Lower lobe of right lung (tissue), 2 donors: ENCODE results near the gene DBH. TPM values are rescaled to one million over a fixed set of nuclear protein-coding genes. Genes with fewer than 3 reads are reported as not detected.

Experiments
- ATAC-seq, 2 donors: fragments of 200-7000 bp; cut with Tn5 transposase; one replicate each; pipeline ENCODE4 v1.9.1; 2020 to 2022; ENCODE audit warnings: mild to moderate bottlenecking in 2 of 2, moderate library complexity in 2 of 2
- DNase-seq: peaks from one replicate; pipeline ENCODE4 v3.0.0-alpha.2; 2020
- H3K27ac ChIP-seq: fragments of 200-600 bp; one replicate; pipeline ENCODE4 v1.8.0; 2022
- H3K27me3 ChIP-seq: fragments of 200-600 bp; one replicate; pipeline ENCODE4 v1.8.0; 2022; ENCODE audit warnings: low read depth
- H3K36me3 ChIP-seq: fragments of 200-600 bp; one replicate; pipeline ENCODE4 v1.8.0; 2022; ENCODE audit warnings: mild to moderate bottlenecking
- H3K4me1 ChIP-seq: fragments of 200-600 bp; one replicate; pipeline ENCODE4 v1.8.0; 2022
- H3K4me3 ChIP-seq: fragments of 200-600 bp; one replicate; pipeline ENCODE4 v1.8.0; 2022; ENCODE audit warnings: mild to moderate bottlenecking
- H3K9me3 ChIP-seq: fragments of 200-600 bp; one replicate; pipeline ENCODE4 v1.8.0; 2022
- CTCF ChIP-seq: fragments of 200-600 bp; IDR thresholded peaks from one replicate; pipeline ENCODE4 v1.8.0; 2022; ENCODE audit warnings: antibody characterized with exemption, mild to moderate bottlenecking
- intact Hi-C: fragments of 100-400 bp; cut with DNase I; formaldehyde crosslinking; loops from one replicate; pipeline ENCODE4 v1.11.0; 2022
- total RNA-seq: library from RNA; stranded (reverse); fragmentation: NEBNext Ultra II Directional; extraction: Animal tissue kit (Norgen Biotek cat#: 25700); gene quantifications from one replicate; pipeline ENCODE4 v1.2.1, GENCODE V29; 2021
- donor health status: DM: no; HTN: yes; CAD: no; lungs with severe emphysema.

DBH gene
- total RNA-seq, 1 donor from 2014 or later: not detected

GRCh38 chr9:133641861-133642595 is 5.9 kb downstream of the DBH start:
- ATAC-seq: no peak
- DNase-seq: no peak
- Histone ChIP-seq H3K4me3 (no peak overlapping the region), H3K36me3 (no peaks in the 10 kb centered on the region), H3K27me3 (no peaks in the 10 kb centered on the region), H3K4me1 (no peaks in the 10 kb centered on the region), H3K9me3 (no peaks in the 10 kb centered on the region), H3K27ac (no peak overlapping the region)
- no peak for TF ChIP-seq CTCF
- intact Hi-C loops: no loop called here

- H3K4me3 ChIP-seq: no peak overlapping the region
- H3K27ac ChIP-seq: no peak overlapping the region
- no peaks in the 10 kb centered on the region for H3K9me3 ChIP-seq
- DNase-seq (no peak), ATAC-seq (no peak)
- intact Hi-C loops: no loop called here
- no peaks in the 10 kb centered on the region for H3K36me3 ChIP-seq
- H3K4me1 ChIP-seq: no peaks in the 10 kb centered on the region
- no peaks in the 10 kb centered on the region for H3K27me3 ChIP-seq
- no peak for TF ChIP-seq CTCF
Observed at GRCh38 chr9:133642708-133643361, 6.7 kb downstream of the DBH start.

GRCh38 chr9:133643362-133643755 is 7.2 kb downstream of the DBH start:
- no peak for DNase-seq
- H3K4me1 ChIP-seq: no peaks in the 10 kb centered on the region
- ATAC-seq: no peak
- no peaks in the 10 kb centered on the region for H3K27me3 ChIP-seq
- no peak for TF ChIP-seq CTCF
- H3K36me3 ChIP-seq: no peaks in the 10 kb centered on the region
- no peak overlapping the region for H3K4me3 ChIP-seq
- no peak overlapping the region for H3K27ac ChIP-seq
- intact Hi-C loops: no loop called here
- H3K9me3 ChIP-seq: no peaks in the 10 kb centered on the region

- Histone ChIP-seq H3K9me3 (no peaks in the 10 kb centered on the region), H3K4me3 (no peak overlapping the region), H3K36me3 (no peaks in the 10 kb centered on the region), H3K27me3 (no peaks in the 10 kb centered on the region), H3K4me1 (no peaks in the 10 kb centered on the region), H3K27ac (no peak overlapping the region)
- intact Hi-C loops: no loop called here
- ATAC-seq (no peak), DNase-seq (peak; percentile 22)
- no peak for TF ChIP-seq CTCF
Observed at GRCh38 chr9:133643978-133644760, 8.0 kb downstream of the DBH start.

- no peaks in the 10 kb centered on the region for H3K9me3 ChIP-seq
- no peak overlapping the region for H3K27ac ChIP-seq
- ATAC-seq (no peak), DNase-seq (no peak)
- H3K4me3 ChIP-seq: no peak overlapping the region
- no peak for TF ChIP-seq CTCF
- no peaks in the 10 kb centered on the region for H3K4me1 ChIP-seq
- H3K27me3 ChIP-seq: no peaks in the 10 kb centered on the region
- no peaks in the 10 kb centered on the region for H3K36me3 ChIP-seq
- intact Hi-C loops: no loop called here
Observed at GRCh38 chr9:133645021-133645765, 9.0 kb downstream of the DBH start.
